NCI-H2107 (cell line): ENCODE measurements around the gene HCRT.
"Not testable (repeated sequence)": the region's sequence is repeated elsewhere in the genome, so short reads cannot be mapped to it uniquely, and the experiment has no call there.

Experiments
- DNase-seq: peaks from one replicate; lab custom pipeline; 2025; lab: John Stamatoyannopoulos, UW

HCRT gene

DNA sequence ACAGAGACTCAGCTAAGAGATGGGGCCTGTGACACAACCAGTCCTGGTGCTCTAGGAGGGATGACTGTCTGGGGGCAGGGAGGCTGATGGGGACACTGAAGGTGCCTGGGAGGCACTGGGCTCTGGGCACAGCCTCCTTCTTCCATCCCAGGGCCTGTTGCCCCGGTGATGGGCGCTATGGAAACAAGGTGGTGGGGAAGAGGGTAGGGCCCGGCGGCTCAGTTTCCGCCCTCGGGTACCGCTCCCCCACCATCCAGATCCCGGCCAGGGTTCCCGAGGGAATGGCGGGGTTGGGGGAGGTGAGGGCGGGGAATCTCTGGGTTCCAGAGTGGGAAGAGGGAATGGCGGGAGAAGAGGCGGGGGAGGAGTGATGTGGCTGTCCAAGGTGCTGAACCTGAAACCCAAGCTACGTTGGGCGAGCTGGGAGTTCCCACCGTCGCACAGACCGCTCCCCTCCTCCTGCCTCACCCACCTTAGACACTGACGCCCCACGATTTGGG lies 5.3 kb downstream of the HCRT start:
- peak; percentile 65 for DNase-seq

DNA sequence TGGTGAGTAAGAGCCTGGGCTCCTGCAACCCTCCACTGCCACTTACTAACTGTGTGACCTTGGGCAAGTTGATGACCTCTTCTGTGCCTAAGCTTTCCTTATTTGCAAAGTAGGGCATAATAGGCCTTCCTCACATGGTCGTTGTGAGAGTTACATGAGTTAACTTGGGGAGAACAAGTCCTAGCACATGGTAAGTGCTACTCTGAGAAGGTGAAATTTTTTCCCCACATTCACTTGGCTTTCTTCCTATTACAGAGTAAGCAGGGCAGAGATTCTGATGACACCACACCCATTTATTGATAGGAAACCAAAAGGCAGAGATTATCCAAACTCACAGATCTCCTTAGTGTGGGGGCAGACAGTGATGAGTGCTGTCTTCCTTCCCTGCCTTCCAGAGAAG lies 5.9 kb downstream of the HCRT start:
- DNase-seq: no peak

DNA sequence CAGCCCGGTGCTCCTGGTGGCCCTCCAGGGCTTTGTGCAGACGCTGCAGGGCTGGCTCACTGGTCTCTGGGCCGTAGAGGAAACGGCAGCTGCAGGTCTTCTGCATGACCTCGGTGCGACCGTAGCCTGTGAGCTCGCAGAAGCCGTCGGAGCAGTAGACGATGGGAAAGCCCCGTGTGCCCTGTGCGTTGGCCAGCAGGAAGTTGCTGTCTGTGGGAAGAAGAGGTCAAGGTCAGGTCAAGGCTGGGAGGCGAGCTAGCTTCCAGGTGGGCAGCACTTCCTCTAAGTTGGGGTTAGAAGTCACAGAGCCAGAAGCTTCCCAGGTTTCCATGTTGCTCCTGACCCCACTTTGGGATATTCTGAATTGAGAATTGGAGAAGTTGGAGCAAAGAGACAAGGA lies 6.4 kb downstream of the HCRT start:
- no peak for DNase-seq

DNA sequence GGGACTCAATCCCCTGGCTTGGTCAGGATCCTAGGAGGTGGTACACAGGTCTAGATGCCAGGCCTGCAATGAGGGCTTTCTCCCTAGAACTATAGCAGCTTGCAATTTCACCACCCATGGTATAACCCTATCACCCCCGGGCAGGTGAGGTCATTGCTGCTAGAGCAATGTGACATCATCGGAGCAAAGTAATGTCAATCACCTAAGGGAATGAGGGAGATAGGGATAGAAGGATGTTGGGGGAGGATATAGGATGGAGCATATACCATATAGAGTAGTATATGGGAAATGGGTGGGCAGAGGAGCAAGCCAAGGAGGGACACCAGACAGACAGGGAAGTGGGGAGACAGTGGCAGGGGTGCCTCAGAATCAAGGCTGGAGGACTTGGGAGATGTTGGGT lies 7.6 kb downstream of the HCRT start:
- no peak for DNase-seq

DNA sequence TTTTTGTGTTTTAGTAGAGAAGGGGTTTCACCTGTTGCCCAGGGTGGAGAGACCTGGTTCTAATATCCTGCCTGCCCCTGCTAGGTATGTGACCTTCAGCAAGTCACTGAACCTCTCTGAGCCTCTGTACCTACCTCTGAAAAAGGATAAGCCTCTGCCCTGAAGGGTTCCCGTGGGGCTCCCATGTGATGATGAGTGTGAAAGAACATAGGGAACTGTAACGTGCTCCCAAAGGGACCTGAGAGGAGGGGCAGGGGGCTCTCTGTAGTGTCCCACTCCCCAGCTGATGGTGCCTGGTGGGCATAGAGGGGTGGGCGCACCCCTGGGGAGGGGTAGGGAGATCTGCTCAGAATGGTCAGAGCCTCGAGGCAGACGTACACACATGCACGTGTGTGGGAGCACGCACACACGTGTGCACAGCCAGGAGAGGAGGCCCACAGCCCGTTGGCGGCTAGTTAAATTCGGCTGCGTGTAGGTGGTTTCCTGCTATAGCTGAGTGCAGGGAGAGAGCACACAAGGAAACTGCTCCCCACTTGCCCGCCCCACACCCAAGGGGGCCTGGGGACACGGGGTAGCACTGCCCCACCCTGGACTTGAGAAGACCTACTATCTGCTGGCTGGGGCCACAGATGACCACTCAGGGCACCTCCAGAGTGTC lies 11.0 kb downstream of the HCRT start:
- DNase-seq: no peak

DNA sequence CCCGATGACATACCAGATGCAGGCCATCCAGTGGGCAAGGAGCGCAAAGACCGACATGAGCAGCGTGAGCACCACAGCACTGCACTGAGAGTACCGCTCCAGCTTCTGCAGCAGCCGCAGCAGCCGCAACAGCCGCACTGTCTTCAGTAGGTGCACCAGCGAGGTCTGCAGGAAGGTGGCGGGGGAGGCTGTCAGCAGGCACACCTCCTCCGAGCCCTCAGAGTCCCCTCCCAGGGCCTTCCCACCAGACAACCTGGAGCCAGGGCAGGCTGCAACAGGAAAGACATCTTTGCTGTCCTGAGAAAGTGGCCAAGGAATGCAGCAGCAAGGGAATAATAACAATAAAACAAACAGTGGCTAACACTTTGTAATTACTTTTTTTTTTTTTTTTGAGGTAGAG lies 13.4 kb downstream of the HCRT start:
- no peak for DNase-seq

DNA sequence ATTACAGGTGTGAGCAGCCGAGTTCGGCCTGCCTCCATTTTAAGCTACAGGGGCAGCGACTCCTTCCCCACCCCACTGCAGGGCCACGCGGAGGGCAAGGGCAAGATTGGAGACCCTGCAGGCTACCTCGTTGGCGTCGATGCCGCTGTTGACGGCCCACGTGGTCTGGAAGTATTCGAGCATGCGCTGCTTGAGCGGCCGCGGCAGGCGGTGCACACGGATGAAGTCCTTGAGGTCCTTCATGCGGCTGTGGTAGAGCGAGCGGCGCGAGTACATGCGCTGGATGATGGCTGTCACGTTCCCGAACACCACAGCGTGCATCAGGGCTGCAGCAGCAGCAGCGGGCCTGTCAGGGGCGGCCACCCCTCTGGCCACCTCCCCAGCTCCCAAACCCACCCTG lies 15.9 kb downstream of the HCRT start:
- DNase-seq: no peak

DNA sequence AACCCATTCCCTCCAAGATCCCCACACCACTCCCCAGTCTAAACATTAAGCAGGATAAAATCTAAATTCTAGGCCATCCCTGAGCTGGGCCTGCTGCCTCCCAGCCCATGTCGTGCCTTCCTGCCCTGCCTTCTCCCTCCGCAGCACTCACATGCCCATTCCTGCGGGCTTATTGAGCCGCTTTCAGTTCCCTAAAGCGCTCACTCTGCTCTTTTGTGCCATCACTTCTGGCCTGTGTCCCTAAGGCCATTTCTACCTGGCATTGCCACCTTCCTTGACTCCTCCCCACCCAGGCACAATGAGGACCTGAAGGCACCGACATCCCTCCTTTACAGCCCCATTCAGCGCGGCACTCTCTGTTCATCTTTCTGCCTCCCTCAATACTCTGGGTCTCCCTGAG lies 17.4 kb downstream of the HCRT start:
- no peak for DNase-seq

DNA sequence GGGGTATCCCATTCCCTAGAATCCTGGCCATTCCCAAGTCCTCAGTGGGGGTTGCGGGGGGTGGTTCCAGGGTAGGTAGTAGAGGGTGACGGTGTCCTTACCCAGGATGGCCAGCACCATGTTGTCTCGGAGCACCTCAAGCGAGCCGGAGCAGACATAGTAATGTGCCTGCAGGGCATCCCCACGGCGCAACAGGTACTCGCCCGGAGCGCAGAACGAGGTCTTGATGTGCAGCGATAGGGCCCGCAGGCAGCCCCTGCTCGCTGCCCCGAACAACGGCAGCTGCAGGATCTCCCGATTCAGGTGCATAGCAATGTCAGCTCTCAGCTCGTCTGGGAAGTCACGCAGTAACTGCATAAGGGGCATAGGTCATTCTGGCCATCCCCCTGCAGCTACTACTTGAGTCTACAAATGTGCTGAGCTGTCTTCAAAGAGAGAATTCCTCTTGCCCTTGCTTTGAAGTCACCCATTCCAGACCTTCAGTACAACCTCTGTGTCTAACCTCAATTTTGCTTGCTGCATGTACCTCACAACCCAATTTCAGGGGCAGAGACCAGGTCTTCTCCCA lies 19.0 kb downstream of the HCRT start:
- no peak for DNase-seq

DNA sequence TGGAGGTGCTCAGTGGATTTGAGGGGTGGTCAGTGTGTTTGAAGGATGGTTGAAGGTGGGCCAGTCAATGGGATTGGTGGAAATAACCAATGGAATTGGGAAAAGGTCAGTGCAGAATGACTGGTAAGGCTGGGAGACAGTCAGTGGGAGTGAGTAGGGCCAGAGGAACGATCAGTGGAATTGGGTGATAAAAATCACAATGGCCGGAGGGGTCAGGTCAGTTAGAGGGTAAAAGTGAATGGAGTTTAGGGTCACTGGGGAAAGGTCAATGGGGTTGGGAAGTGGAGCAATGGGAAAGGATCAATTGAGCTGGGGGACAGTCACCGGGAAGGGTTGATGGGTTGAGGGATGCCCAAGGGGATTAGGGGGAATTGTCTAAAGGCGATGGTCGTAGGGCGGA lies 19.5 kb downstream of the HCRT start:
- no peak for DNase-seq

DNA sequence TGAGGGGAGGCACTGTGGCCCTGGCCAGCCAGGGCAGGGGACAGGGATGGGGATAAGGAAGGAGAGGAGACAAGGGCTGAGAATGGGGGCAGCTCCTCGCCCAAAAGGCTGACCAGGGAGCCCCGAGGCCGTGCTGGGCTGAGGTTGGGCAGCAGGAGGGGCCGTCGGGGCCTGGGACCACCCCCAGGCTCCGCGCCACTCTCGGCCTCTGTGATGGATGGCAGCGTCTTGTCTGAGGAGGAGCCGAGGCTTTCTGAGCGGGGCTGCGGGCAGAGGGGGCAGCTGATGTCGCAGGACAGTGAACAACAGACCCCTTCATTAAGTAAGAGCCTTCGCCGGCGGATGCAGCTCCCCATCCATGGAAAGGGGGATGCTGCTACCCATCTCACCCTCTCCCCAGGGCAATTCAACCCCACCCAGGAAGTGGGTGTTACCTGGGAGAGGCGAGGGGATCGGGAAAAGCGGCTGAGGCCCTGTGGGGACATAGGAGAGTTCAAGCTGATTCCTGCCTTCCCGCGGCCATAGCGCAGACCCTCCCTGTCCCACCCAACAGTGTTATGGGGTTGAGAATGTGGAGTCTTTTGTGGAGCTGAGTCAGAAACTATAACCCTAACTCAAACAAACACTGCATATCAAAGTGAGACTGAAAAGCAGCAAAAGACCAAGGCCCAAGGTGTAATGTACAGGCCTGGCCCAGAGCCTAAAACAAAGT lies 21.4 kb downstream of the HCRT start:
- DNase-seq: no peak

DNA sequence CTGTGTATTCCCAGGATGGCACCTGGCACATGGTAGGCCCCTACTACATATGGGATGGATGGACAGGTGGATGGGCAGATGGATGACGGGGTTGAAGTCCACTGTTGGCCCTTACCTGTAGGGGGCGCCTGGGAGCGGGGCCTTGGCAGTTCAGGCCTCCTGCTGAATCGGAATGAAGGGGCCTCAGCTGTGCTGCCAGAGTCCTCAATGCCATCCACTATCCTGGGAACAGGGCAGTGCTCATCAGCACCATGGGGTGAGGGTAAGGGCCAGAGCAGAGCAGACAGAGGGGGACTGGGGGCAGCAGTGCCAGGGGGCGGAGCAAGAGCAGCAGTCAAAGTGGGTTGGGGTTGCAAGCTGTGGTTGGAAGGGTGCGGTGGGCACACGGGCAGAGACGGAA lies 22.1 kb downstream of the HCRT start:
- DNase-seq: no peak

DNA sequence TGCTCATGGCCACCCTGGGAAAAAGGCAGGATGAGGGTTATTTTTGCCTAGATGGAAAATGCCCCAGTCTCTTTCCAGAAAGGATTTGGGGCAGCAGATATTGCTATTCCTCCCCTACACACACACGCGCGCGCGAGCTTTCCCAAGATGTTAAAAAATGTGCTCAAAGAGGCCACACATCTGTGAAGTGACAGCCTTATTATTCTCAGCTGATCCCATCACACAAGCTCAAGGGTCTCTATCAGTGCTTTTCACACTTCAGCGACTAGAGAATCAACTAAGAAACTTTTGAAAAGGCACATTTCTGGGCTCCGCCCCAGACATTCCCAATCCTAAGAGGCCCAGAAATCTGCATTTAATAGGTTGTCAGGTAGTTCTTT lies 24.7 kb downstream of the HCRT start:
- DNase-seq: no peak

DNA sequence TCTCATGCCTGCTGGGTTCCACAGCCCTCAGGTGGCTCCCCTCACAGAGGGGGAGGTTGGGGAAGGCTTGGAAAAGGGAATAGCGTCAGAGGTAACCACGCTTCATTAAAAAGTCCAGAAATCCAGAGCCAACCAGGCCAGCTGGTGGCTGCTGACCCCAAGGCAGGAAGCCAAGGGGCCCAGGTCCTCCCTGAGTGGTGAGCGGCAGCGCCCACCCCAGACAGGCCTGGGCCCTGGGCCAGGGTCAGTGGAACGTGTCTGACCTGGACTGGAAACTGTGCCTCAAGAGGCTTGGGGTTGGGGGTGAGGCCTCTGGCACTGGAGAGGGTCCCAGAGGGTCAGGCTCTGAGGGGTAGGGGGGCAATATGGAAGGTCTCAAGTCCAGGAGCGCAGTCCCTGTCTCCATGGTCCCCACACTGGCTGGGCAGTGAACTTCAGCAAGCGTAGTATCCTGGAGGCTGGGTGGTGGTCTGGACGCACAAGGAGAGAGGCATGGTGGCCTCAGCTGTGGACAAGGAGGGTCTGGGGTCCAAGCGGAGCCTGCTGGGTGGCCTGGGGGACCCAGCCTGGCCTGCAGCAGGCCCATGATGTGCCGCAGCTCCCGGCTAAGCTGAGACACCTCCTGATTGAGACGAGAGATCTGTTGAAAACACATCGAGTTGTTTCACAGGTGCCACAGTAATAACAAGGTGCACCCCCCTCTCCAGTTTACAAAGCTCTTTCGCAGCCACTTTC lies 25.3 kb downstream of the HCRT start:
- no peak for DNase-seq

DNA sequence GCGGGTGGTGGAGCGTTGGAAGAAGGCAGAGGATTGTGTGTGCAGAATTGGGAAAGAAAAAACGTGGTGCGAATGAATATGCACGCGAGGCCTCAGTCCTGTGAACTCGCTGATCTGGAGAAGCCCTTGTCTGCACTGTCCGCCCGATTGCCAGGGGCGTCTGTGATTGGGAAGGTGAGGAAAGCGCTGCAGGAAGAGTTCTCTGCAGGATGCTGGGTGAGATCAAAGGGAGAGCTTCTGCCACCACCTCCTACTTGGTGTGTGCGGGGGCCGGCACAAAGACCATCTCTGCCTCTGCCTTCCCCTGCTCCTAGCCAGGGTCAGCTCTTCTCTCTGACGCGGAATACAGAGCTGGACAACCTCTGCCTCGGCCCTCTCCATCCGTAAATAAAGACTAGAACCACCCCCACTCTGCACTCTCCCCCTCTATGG lies 29.6 kb downstream of the HCRT start:
- DNase-seq: no peak

DNA sequence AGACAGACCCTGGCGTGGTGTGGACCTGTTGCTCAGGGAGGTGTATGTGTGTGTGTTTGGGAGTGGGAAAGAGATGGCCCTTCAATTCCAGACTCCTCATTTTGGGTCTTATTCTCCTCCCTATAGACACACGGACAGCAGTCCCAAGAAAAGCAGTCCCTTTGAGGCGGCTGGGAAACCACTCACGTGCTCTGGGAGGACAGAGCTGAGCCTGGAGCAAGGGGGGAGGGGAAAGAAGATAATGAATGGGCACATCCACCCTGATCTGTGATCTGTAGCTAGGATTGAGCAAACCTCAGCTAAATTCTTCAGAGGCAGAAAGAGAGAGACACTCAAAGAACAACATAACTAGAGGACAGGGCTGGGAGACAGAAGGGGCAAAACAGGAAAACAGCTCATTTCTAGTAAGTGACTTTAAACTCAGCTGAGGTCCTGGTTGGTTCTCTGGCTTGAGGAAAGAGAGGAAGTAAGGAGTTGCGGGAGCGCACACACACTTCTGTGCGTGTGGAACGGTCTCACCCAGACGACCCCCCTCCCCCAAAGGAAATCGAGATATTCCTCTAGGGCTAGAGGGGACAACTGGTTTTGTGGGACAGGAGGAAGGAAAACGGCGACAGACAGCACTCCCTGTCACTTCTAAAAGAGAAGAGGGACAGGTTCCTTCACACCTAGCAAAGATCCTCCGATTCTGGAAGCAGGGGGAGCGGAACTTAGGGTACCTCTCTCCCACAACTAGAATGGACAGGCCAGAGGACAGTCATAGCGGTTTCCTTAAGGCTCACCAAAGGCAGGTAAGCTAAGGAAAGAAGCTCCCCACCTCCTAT lies 31.1 kb downstream of the HCRT start:
- no peak for DNase-seq

DNA sequence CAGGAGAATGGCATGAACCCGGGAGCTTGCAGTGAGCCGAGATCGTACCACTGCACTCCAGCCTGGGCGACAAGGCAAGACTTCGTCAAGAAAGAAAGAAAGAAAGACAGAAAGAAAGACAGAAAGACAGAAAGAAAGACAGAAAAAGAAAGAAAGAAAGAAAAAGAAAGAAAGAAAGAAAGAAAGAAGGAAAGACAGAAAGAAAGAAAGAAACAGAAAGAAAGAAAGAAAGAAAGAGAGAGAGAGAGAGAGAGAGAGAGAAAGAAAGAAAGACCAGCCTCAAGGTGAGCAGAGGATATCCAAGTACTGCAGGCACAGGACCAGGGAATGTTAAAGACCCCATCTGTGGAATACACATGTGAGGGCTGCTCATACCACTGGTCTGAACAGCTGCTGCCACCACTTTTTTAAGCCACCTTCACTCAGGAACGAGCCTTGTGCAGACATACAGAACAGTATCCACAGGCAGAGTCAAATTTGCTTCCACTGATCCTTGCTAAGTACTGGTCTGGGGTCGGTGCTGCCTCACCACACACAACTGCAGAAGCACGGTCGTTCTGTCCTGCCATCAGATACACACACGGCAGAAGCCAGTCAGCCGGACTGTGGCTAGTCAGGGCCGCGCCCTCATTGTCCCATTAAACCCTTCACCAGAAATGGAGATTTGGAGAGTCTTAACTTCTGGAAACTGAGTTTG lies 38.2 kb downstream of the HCRT start:
- DNase-seq: no peak

DNA sequence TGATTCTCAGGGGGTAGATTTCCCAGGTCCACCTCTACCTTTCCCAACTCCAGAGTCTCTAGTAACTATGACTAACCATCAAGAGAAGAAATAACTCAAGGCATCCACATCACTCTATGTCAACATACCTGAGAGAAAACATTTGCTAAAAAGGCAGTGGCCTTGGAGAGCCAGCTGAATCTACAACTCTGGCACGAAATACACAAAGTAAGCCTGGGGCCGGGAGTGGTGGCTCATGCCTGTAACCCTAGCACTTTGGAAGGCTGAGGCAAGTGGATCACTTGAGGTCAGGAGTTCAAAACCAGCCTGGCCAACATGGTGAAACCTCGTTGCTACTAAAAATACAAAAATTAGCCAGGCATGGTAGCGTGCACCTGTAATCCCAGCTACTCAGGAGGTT lies 42.1 kb downstream of the HCRT start:
- DNase-seq: not testable (repeated sequence)

DNA sequence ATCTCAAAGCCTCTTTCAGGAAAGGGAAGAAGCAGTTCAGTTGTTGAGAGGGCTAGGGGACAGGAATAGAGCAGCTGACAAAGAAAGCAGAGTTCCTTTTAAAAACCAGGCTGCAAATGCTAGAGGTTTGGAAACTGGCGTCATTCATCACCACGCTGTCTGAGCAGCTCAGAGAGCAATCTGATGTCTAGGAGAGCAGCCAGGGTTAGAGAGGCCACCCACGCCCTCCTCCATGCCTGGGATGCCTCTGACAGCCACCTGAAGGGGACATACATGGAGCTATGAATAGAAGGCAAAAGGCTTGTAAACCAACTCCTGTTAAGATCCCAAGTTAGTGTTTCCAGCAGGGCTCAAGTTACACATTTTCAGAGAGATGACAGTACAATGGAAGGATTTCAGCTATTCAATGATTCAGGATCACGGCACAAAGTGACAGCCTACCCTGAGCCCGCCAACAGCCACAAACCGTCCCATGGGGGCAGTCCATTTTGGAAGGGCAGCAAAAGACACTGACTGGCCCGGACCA lies 42.8 kb downstream of the HCRT start:
- peak; percentile 26 for DNase-seq

DNA sequence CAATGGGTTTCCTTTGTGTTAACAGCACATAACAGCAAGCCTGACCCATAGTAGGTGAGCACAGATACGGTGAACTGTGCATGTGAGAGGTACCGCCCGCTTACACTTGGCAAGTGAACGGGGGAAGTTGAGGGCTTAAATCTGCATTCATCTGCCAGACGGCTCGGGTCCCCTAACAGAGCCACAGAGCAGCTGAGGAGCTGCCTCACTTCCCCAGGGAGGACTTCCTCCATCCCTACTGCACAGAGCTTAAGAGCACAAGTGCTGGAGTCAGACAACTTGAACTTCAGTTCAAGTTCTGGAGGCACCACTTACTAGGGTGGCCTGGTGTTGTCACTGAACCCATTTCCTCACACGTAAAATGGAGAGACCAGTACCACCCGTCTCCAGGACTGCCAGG lies 43.9 kb downstream of the HCRT start:
- no peak for DNase-seq

DNA sequence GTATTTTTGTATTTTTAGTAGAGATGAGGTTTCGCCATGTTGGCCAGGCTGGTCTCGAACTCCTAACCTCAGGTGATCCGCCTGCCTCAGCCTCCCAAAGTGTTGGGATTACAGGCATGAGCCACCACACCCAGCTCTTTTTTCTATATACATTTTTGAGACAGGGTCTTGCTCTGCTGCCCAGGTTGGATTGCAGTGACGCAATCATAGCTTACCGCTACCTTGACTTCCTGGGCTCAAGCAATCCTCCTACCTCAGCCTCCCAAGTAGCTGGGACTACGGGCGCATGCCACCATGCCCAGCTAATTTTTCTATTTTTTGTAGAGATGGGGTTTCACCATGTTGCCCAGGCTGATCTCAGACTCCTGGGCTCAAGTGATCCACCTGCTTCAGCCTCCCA lies 44.6 kb downstream of the HCRT start:
- DNase-seq: not testable (repeated sequence)
